Measurements from ENCODE around the gene CTNND1. TPM values are rescaled to one million over a fixed set of nuclear protein-coding genes. Genes with fewer than 3 reads are reported as not detected.

Gene CTNND1
- total and polyA plus RNA-seq, 2 of the 8 experiments (the other 6 are each of a cell fraction or from before 2014, with no cell fraction given): 91.9 to 164 TPM

DNA sequence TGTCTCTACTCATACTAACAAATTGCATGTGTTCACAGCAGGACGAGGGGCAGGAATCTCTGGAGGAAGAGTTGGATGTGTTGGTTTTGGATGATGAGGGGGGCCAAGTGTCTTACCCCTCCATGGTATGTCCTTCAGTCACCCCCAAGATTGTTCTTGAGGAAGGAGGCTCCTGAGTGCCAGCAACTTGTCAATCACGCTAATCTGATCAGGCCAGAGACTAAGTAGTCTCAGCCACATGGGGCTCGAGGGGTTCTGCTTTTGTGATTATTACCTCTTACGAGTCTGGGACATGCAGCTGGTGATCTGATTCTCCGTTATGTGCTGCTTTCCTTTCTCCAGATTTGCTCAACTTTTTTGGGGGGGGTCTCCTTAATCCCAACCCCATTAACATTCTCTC lies 54.3 kb downstream of the CTNND1 start:
- H3K14ac ChIP-seq (ENCODE audit: insufficient read length): no peak overlapping the region
- H3K4me1 ChIP-seq (replicated peaks in 1 of 4; ENCODE audit: control insufficient read depth in 3 of 4, insufficient read depth in 4 of 4, low read length in 3 of 4): no peaks in the 10 kb centered on the region
- no peaks in the 10 kb centered on the region for H3K79me2 ChIP-seq (ENCODE audit: control insufficient read depth in 1 of 2, insufficient read depth in 2 of 2, low read length in 2 of 2)
- H2AK5ac ChIP-seq (ENCODE audit: low read depth, low read length): no peak overlapping the region
- H4K5ac ChIP-seq (ENCODE audit: insufficient read length, low read depth, low read length): no peak overlapping the region
- no peak overlapping the region for H4K8ac ChIP-seq (ENCODE audit: extremely low read depth, insufficient read depth, low read length)
- H3K4me3 ChIP-seq (ENCODE audit: extremely low read depth in 1 of 4, insufficient read depth in 2 of 4, low read depth in 3 of 4, low read length in 4 of 4): no peak overlapping the region
- ChIA-PET POLR2A (ENCODE audit: partially characterized antibody) (no interaction called here), CTCF (ENCODE audit: partially characterized antibody) (interaction anchor here (1.2 to 1.6 kb wide), 3 partner anchors 68 to 244 kb away, joined by 3 to 4 read pairs (median 3); no protein-coding TSS in a partner anchor)
- H2BK20ac ChIP-seq (ENCODE audit: low read length): no peak overlapping the region
- H3K9me3 ChIP-seq (ENCODE audit: insufficient read depth in 2 of 2, low read depth in 1 of 2, low read length in 1 of 2): no peaks in the 10 kb centered on the region
- H3K4ac ChIP-seq (replicated peaks; ENCODE audit: insufficient read length, low read depth, low read length): no peak overlapping the region
- H2BK12ac ChIP-seq (ENCODE audit: low read depth, low read length): no peak overlapping the region
- WGBS, 2 experiments (ENCODE audit: extremely low coverage in 1 of 2, insufficient coverage in 1 of 2, insufficient read length in 1 of 2, insufficient replicate concordance in 2 of 2, low coverage in 1 of 2, low lambda C conversion rate in 2 of 2, missing lambda C conversion rate in 1 of 2): 94% methylated on average over 5 of the region's 5 CpGs; no CpG with 5 or more reads in 1 of the 2 experiments
- H3K27ac ChIP-seq (ENCODE audit: low read depth, low read length): no peak overlapping the region
- H3K23me2 ChIP-seq (ENCODE audit: low read depth, low read length): no peaks in the 10 kb centered on the region
- DNase-seq (ENCODE audit: low read depth in 1 of 2, low spot score in 2 of 2) (no peak), FAIRE-seq (no peak)
- H3K23ac ChIP-seq (ENCODE audit: insufficient read length): no peak overlapping the region
- no peaks in the 10 kb centered on the region; the same call in 1 of the 2 replicates for H3K79me1 ChIP-seq (ENCODE audit: low read depth, low read length)
- H3K9ac ChIP-seq (replicated peaks in 1 of 4; ENCODE audit: extremely low read depth in 1 of 4, low read depth in 3 of 4, low read length in 3 of 4): no peak overlapping the region
- no peak overlapping the region for H3K56ac ChIP-seq (replicated peaks; ENCODE audit: insufficient read length, low read depth, low read length)
- no peak overlapping the region for H4K91ac ChIP-seq (replicated peaks; ENCODE audit: insufficient read length, low read length)
- H2BK120ac ChIP-seq (replicated peaks; ENCODE audit: low read depth, low read length): no peak overlapping the region
- peaks cover 0 to 1% of the 10 kb centered on the region in 2 experiments for H4K20me1 ChIP-seq (replicated peaks in 1 of 2; ENCODE audit: control insufficient read depth in 1 of 2, insufficient read depth in 2 of 2, low read length in 2 of 2)
- no peak overlapping the region for H3K4me2 ChIP-seq (ENCODE audit: insufficient read depth in 1 of 2, low read depth in 2 of 2, low read length in 2 of 2)
- no peak overlapping the region for H2BK15ac ChIP-seq (ENCODE audit: low read length)
- H3K27me3 ChIP-seq (replicated peaks in 1 of 4; ENCODE audit: control insufficient read depth in 3 of 4, extremely low read depth in 1 of 4, insufficient read depth in 3 of 4, low read length in 3 of 4): no peaks in the 10 kb centered on the region
- peaks cover 18 to 69% (median 51%) of the 10 kb centered on the region in 4 experiments for H3K36me3 ChIP-seq (ENCODE audit: control insufficient read depth in 2 of 4, insufficient read depth in 4 of 4, low read length in 3 of 4)
- no peak overlapping the region for H2BK5ac ChIP-seq (ENCODE audit: low read depth, low read length)
- no peak overlapping the region for H2AFZ ChIP-seq (ENCODE audit: low read length)
- no peak overlapping the region for H3K18ac ChIP-seq (ENCODE audit: extremely low read depth, low read length)
- TF ChIP-seq SAP30 (IDR thresholded peaks at IDR 0.05; ENCODE audit: insufficient read depth, insufficient replicate concordance, low read length): no peak
- TF ChIP-seq EGR1 (IDR thresholded peaks at IDR 0.05; ENCODE audit: borderline replicate concordance, low read depth, low read length): no peak
- TF ChIP-seq KDM1A (IDR thresholded peaks at IDR 0.05; ENCODE audit: borderline replicate concordance, low read length): no peak
- TF ChIP-seq TEAD4 (IDR thresholded peaks at IDR 0.05; ENCODE audit: low read depth, low read length): no peak
- no peak for TF ChIP-seq JUND (IDR thresholded peaks at IDR 0.05; ENCODE audit: low read length)
- TF ChIP-seq SIN3A (conservative IDR thresholded peaks at IDR 0.05 in 1 of 2, IDR thresholded peaks at IDR 0.05 in 1 of 2; ENCODE audit: low read depth in 1 of 2, low read length in 2 of 2): no peak
- no peak for TF ChIP-seq BRCA1 (IDR thresholded peaks at IDR 0.05; ENCODE audit: low read depth, low read length)
- no peak for TF ChIP-seq RAD21 (IDR thresholded peaks at IDR 0.05 in 1 of 2, conservative IDR thresholded peaks at IDR 0.05 in 1 of 2; ENCODE audit: low read depth in 2 of 2, low read length in 2 of 2)
- no peak for TF ChIP-seq ZNF274 (IDR thresholded peaks at IDR 0.05; ENCODE audit: borderline replicate concordance, extremely low read depth, low read length)
- TF ChIP-seq TCF12 (IDR thresholded peaks at IDR 0.05; ENCODE audit: low read depth, low read length): no peak
